ENCODE data around the gene ITGB6.

Gene ITGB6

GRCh38 chr2:160087854-160088745 is 112.0 kb downstream of the ITGB6 start:
- DNase-seq (ENCODE audit: low spot score), result peak; percentile 74

GRCh38 chr2:160085662-160086061 is 114.4 kb downstream of the ITGB6 start:
- DNase-seq (ENCODE audit: low spot score), result peak; percentile 50

GRCh38 chr2:160077912-160078810 is 121.9 kb downstream of the ITGB6 start:
- no peak for DNase-seq (ENCODE audit: low spot score)

GRCh38 chr2:160076914-160077313 is 123.2 kb downstream of the ITGB6 start:
- DNase-seq (ENCODE audit: low spot score), result peak; percentile 7

DNA sequence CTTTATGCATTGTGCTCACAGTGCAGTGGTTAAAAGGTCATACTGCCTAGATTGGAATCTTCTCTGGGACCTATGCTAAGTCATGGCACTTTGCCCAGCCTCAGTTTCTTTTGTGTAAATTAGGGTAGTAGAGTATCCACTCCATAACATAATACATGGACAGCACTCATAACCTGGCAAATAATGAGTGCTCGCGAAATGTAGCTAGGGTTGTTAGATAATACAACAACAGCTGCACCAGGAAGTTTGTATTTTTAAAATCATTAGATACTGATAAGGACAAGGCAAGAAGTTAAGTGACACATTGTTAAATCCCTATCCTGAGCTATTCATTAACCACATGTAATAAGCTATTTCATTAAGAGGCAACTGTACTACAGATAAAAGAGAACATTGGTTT is 123.8 kb downstream of the ITGB6 start:
- DNase-seq (ENCODE audit: low spot score), result no peak

GRCh38 chr2:160075171-160075570 is 124.9 kb downstream of the ITGB6 start:
- no peak for DNase-seq (ENCODE audit: low spot score)

GRCh38 chr2:160073284-160073888 is 126.7 kb downstream of the ITGB6 start:
- DNase-seq (ENCODE audit: low spot score), result no peak

DNA sequence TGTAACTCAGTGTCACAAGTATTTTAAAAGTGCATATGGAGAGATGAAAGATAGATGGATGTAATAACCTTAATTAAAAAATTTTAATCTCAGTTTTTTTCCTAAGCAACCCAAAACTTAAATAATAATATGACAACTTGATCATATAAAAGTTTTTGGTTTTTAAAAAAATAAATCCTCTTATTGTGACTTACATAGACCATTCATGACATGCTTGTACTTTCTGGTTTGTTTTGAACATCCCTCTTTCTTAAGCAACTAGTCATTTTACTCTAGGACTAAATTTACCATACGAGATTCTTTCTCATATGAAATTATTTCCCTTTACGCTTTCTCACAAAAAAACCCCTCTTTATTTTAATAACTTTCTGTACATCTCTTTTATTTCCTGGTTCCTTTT is 131.2 kb downstream of the ITGB6 start:
- no peak for DNase-seq (ENCODE audit: low spot score)

DNA sequence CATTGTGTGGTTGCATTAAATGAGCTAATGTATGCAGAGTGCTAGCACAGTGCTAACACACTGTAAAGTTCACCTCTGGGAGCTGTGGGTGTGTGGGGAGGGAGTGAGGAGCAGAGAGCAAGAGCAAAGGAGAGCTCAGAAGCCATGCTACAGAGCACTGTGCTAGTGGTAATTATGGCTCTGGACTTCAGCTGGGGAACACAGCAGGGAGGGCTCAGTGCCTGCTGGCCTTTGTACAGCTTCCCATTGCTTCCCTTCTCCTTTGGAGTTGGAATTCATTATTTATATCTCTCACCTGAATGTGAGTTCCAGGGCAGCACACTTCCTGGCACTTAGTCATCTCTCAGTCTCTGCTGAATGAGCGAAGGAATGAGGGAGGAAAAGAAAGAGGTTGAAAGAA is 135.2 kb downstream of the ITGB6 start:
- DNase-seq (ENCODE audit: low spot score), result no peak

DNA sequence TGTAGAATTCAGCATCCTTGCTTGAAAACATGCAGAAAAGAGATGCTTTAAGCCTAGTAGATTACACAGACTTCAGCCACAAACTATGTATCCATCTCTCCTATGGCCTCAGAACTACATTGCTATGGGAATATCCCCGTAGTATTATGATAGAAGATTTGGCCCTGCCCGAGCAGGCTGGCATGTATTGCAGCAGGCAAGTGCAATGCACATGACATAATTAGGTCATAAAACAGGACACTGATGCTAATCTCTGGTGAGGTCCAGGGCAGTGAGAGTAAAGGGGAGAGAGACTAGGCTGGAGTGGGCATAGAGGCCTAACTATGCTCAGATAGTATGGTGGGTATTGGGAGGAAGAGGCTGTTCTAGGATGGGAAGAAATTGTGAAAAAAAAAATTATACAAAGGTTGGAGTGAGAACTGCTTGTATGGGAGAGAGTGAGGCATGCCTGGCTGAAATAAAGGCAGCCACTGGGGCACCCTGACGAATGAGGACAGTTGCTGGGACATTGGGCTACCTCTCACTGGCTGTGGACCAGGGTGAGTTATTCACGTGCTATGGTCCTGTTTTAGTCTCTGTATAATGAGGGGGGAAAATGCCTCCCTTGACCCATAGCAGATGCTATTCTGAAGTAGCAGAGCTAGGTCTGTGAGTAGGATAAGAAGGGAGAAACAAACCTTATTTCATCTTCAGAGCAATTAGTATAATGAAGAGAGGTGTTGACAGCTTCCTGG is 136.0 kb downstream of the ITGB6 start:
- no peak for DNase-seq (ENCODE audit: low spot score)

DNA sequence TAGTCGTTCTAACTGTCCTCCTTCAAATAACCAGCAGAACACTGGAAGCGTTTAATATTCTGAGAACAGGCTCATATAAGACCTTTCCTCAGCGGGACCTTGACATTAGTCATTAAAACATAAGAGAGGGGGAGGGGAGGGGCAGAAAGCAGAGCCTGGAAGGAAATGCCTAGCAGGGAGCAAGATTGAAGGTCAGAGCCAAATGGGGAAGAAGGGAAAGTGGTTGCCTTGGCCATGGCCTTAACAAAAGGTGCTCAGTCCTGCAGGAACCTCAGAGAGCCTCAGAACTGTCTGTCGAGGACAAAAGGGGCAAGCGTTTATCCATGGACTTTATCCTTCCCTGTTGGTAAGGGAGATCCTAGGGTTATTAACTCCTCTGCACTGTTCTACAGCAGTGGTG is 136.8 kb downstream of the ITGB6 start:
- DNase-seq (ENCODE audit: low spot score), result no peak

GRCh38 chr2:160062292-160063005 is 137.6 kb downstream of the ITGB6 start, which contains the start of gene PLA2R1:
TSS of gene PLA2R1 (minus strand) at chr2:160062615. CDS start at chr2:160062403, 212 bp downstream.
- no peak for DNase-seq (ENCODE audit: low spot score)

GRCh38 chr2:160061944-160062291 is 138.2 kb downstream of the ITGB6 start:
- no peak for DNase-seq (ENCODE audit: low spot score)

DNA sequence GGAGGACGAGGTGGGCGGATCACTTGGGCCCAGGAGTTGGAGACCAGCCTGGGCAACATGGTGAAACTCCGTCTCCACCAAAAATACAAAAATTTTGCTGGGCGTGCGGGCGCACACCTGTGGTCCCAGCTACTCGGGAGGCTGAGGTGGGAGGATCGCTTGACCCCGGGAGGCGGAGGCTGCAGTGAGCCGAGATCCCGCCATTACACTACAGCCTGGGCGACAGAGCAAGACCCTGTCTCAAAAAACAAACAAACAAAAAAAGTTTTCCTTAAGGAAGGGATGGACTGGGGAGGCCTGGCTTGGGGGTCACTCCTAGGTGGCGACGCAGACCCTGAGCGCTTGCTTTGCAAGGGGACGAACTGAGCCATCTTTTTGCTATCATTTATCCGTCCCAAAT is 138.5 kb downstream of the ITGB6 start:
- DNase-seq (ENCODE audit: low spot score), result no peak

- no peak for DNase-seq (ENCODE audit: low spot score)
These were observed 139.8 kb downstream of the ITGB6 start for GRCh38 chr2:160060297-160060696.

- DNase-seq (ENCODE audit: low spot score), result no peak
These were observed 142.7 kb downstream of the ITGB6 start for GRCh38 chr2:160057356-160057755.

- no peak for DNase-seq (ENCODE audit: low spot score)
These were observed 144.4 kb downstream of the ITGB6 start for GRCh38 chr2:160055726-160056108.

GRCh38 chr2:160054984-160055725 is 144.9 kb downstream of the ITGB6 start:
- DNase-seq (ENCODE audit: low spot score), result no peak

DNA sequence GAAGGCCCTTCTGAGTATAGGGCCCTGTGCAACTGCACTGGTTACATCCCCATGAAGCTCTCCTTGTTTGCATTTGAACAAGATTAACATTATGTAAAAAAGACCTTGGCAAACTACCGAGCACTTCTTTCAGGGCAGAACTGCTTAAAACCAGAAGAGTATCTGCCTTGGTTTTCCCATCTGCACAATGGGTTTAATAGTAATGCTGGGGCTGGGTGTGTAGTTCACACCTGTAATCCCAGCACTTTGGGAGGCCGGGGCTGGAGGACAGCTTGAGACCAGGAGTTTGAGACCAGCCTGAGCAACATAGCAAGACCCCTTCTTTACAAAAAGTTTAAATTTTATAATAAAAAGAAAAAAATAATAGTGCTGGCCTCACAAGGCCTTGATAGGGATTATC is 146.1 kb downstream of the ITGB6 start:
- DNase-seq (ENCODE audit: low spot score), result no peak

GRCh38 chr2:160052531-160052930 is 147.5 kb downstream of the ITGB6 start:
- DNase-seq (ENCODE audit: low spot score), result no peak
